ENCODE measurements around the gene FBXO3. TPM values are rescaled to one million over a fixed set of nuclear protein-coding genes. Genes with fewer than 3 reads are reported as not detected.

FBXO3 gene
- polyA plus RNA-seq, 4 donors, result 46.6 to 66.8 (median 56.4) TPM

DNA sequence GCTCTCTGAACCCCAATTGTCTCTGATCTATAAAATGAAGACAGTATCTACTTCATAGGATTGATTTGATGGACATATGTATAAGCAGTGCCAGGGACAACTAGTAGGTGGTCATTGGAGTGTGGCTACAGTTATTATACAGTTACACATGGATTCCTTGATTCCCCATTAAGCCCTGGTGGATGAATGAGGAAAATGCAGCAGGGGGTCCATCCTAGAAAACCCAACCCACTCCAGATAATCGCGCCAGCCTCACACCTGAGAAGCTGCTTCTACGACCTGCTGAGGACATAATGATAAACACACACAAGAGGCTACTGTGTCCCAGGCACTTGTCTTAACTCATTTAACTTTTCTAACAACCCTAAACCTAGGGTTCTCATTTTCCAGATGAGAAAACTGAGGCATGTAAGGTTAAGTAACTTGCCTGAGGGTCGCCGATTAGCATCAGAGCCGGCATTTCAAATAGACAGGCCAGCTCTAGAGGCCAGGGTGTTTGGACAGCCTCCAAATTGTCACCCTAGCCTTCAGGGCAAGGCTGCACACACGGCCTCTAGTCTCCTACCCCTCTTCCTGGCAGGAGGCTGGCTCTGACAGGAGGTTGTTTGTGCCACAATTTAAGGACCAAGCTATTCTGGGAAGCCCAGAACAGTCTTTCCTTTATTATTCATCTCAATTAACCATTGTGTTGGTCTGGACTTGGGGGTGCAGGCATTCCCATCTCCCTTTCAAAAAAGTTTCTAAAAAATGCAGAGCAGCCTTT lies 69.9 kb downstream of the FBXO3 start:
- no peak for DNase-seq (ENCODE audit: low read depth in 4 of 4, low spot score in 3 of 4)

DNA sequence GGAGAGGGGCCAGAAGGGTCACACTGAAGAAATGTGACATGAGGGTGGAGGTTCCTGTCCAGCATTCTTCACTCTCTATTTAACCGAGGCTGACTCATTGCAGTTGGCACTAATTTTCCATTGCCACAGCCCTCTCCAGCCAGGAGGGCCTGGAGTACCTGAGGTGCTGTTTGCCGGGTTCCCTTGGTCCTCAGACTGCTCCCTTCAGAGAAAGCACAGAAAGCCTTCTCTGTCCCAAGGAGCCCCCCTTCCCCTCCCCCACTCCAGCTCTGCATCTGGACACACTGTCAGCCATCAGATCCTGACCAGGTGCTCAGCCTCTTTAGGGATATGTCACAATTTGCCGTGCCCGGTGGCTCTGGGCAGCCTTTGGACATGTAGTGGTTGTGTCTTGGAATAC lies 70.5 kb downstream of the FBXO3 start:
- no peak for DNase-seq (ENCODE audit: low read depth in 4 of 4, low spot score in 3 of 4)

DNA sequence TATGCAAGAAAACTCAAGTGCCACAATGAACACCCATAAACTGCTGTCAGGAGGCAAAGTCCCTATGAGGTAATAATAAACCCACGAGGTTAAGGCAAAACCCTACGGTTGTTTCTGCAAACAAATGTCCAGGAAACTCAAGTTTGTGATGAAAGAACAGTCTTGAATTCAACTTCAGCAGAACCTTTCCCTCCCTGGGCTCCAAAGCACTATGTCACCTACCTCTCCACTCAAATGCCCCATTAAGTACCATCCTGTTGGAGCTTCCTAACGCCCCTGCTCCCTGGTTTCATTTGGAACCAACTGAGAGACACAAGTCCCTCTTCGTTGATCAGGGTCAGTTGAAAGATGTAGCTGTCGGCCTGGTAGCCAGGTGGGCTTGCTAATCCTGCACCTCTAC lies 71.1 kb downstream of the FBXO3 start:
- no peak for DNase-seq (ENCODE audit: low read depth in 4 of 4, low spot score in 3 of 4)

DNA sequence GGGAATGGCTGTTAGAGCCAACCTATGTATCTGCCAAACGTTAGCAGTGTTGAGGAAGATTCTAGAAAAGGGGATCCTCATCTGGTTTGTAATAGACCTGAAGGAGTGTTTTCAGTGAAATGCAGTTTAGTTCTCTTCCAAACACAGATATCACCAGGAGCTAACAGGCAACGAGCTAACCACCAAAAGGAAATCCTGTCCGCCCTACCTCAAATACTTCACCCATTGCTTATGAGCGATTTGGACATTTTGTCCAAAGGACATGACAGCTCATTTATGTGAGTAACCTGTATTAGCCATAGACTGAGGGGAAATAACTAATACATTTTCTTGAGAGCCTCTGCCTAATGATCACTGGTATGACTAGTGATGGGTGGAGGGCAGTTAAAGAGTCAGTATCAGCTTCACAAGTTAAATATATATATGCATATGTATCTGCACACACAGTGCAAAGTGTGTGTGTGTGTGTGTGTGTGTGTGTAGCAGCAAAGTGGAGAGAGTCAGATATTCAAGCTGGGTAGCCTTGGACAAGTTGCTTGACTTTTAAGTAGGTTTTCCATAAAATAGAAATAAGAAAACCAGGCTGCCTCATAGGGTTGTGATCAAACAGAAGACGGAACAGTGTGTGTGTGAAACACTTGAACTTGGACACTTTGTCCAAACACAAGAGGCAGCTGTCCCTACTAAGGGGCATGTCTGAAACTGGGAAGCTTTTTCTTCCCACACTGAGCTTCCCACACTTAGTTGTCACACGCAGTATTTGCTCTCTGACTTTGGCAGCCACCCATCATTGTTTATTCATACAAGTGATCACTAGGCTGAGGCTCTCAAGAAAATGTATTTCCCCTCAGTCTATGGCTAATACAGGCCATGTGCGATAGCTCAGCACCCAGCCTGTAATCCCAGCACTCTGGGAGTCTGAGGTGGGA lies 72.8 kb downstream of the FBXO3 start:
- DNase-seq (ENCODE audit: low read depth in 4 of 4, low spot score in 3 of 4), result no peak

DNA sequence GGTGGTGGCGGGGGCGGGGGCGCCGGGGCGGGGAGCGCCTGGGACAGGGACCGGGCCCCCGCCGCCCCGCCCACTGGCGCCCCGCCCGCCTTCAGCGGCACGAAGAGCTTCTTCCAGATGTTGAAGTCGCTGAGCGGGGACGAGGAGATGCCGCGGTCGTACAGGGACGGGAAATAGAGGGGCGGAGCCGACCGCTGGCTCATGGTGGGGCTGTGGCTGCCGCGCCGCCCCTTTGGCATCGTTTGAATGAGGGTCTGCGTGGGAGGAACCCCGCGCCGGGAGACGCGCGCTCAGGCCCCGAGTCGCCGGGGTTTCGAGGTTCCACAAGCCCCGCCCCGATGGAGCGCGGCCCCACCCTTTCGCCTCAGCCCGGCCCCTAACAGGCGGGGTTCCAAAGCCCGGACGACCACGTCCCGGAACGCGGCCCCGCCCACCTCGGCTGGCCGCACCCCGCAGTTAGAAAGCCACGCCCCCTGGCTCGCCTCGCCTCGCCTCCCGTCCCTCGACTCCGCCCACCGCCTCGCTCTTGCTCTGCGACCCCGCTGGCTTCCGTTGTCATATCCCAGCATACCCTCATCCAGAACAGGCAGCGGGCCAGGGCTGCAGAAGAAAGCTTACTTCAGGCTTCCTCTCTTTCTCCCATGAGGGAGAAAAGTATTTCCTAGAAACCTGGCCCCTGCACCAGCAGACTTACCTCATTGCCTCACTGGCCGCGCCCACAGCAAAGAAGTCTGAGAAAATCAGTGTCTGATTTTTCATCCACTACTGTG lies 73.6 kb downstream of the FBXO3 start, which contains the start of gene C11orf91:
TSS of gene C11orf91 (minus strand) at position 325 of the 770 bp plus-strand sequence. CDS start at position 239, 86 bp downstream.
- peak; percentile 90 to 94 (median 92) for DNase-seq (ENCODE audit: low read depth in 4 of 4, low spot score in 3 of 4)

DNA sequence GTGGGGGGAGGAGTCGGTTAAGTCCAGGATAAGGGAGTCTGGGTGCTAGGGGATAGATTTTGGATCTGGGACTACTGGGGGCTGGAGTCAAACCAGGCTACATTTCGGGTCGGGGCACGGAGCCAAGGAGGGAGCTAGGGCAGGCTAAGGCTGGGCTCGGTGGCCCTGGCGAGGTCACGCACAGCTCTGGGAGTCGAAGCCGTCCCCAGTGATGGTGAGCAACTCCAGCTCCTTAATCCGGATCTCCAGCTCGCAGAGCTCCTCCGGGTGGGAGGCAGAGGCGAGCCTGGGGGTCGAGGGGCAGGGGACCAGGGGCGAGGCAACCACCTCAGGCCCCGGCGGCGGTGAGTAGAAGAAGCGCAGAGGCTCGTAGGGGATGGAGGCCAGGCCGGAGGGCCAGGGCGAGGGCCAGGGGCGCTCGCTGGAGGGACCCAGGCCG lies 74.2 kb downstream of the FBXO3 start:
- DNase-seq (ENCODE audit: low read depth in 4 of 4, low spot score in 3 of 4), result no peak

DNA sequence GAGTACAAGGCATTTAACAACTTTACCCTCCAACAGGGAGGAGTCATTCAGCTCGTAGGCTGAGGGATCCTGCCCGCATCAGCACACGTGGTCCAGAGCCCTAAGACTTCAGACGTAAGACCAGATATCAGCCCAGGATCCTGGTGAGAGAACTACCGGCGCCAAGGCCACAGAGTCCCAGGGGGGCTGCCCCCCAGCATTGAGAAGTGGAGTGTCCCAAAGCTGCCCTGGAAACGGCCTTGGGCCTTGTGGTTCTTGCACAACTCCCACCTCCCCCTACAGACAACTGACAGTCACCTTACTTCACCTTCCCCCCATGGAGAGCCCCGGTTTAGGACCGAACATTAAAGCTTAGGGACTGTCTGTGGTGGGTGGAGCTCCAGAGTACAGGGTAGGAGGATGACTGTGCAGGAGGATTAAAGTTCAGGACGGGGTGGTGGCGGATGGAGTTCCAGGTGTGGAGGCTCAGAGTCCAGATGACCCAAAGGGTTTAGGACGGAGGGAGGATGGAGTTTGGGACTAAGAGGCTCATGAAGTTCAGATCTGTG lies 74.7 kb downstream of the FBXO3 start:
- DNase-seq (ENCODE audit: low read depth in 4 of 4, low spot score in 3 of 4), result no peak

DNA sequence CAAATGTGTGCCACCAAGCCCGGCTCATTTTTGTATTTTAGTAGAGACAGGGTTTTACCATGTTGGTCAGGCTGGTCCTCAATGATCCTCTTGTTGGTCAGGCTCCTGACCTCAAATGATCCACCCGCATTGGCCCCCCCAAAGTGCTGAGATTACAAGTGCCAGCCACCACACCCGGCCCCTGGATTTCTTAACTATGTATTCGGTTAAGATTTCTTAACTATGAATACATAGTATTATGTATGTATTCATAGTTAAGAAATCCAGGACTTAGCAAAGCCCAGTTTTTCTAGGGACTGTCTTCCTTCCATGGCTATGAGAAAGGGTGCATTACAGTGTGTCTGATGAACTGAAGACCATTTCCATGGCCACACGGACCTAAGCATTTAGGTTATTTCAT lies 75.4 kb downstream of the FBXO3 start:
- DNase-seq (ENCODE audit: low read depth in 4 of 4, low spot score in 3 of 4), result no peak

DNA sequence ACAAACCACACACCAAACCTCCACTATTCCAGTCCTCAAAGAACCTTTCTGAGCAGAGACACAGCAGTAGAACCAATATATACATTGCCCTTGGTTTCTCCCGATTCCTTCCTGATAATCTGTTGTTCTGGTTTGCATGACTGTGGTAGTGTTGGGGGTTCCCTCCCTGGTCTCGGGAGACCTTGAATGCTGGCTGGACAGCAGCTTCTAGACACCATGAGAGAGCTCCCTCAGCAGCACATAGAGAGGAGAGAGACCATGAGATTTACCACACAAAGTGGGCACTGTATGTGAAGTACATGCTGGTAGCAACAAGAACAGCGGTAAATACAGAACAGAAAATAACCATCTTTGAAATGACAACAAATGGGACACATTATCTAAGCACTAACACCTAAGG lies 76.3 kb downstream of the FBXO3 start:
- no peak for DNase-seq (ENCODE audit: low read depth in 4 of 4, low spot score in 3 of 4)

DNA sequence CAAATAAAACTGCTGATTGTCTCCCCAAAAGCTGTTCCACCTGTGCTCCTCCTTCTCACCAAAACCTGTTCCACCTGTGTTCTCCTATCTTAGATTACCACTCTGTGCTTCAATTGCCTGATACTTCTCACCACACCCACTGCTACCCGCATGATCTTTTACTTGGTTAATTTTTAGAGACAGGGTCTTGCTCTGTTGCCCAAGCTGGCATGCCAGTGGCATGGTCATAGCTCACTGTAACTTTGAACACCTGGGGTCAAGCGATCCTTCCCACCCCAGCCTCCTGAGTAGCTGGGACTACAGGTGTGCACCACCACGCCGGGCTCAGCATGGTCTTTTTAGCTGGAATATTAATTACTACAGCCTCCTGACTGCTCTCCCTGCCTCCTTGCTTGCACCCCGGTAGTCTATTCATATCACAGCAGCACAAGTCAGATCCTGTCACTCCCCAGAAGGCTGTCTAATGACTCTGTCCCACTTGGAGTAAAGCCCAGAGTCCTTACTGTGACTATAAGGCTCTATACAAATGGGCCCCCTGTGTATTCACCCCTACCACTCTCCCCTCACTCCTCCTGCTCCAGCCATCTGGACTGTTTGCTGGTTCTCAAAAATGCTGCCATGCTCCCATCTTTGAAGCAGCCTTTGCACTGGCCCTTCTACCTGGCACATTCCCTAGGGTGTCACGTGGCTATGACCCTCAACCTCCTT lies 77.2 kb downstream of the FBXO3 start:
- no peak for DNase-seq (ENCODE audit: low read depth in 4 of 4, low spot score in 3 of 4)

DNA sequence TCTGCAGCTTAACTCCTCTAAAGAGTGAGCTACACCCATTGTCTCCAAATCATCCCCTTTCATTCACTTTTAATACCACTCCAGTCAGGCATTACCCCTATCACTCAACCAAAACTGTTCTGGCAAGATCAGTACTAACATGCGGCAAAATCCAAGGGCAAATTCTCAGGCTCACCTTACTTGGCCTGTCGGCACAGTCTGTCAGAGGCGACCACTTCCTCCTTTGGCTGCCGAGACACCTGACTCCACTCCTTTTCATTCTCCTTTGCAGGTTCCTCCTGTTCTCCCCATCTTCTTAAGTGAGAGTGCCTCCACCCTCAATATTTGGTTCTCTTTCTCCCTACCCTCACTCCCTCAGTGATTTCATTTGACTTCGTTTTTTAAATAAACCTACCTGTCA lies 77.9 kb downstream of the FBXO3 start:
- no peak for DNase-seq (ENCODE audit: low read depth in 4 of 4, low spot score in 3 of 4)

DNA sequence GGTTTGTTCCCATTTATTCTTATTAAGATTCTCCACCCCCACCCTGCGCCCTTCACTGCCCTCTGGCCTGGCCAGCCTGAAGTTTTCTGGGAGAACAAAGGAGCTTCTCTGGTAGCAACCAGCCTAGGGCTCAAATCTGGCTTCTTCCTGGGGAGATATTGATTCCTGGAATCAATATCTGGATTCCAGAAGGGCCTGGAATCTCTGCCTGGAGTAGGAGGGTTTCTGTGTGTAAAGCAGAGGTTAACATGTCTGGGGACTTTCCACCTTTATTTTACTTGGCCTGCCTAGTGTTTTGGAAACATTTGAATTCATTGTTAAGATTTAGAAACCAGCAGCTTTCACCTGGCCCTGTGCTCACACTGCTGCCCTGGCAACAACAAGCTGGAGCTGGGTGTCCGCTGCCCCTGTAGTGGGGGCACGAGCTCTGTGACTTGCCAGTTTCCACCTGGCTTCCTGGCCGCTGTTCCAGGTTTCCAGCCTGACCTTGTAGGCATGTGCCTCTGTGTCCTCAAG lies 79.2 kb downstream of the FBXO3 start:
- DNase-seq (ENCODE audit: low read depth in 4 of 4, low spot score in 3 of 4), result no peak

DNA sequence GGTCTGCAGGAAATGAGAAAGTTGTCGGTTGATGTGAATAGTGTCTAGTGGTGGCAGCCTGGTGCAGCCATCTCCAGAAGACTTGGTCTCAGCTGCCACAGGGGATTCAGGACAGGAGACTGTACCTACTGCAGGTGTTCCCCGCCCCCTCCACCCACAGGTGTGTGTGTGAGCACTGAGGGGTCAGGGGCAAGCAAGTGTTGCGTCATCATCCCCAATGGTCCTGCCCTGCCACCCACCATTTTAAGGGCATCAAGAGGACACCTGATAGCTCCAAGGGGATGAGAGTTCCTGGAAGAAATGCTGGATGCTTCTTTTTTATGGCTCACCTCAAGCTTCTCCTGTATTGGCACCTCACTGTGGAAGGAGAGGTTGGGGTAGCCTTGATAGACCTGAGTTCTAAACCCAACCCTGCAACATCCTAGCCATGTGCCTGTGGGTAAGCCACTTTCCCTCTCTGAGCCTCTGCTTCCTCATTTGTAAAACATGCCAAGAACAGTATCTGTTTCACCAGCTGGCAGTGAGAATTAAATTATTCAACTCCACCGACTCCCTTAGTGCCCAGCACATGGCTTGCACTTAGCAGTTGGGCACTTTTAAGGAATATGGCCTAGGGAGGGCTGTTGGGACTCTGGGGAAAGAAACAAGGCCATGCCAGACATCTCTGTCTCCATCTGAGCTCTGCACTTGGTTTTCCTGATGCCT lies 79.8 kb downstream of the FBXO3 start:
- no peak for DNase-seq (ENCODE audit: low read depth in 4 of 4, low spot score in 3 of 4)

DNA sequence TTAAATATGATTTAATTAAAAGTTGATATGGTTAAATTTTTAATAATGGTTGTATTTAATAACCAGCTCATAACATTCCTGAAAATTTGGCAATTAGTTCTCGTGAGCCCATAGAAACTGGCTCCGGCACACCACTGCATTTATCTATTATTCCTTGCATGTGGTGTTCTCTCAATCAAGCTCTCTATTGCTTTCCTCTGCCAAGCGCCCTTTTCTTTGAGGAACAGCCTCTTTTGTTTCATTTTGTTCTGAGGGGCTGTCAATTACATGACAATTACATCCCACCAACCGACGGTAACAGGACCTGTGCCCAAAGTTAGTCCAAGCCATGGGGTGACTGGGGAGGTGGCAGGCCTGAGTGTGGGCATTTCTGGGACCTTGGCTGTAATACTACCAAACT lies 81.8 kb downstream of the FBXO3 start:
- no peak for DNase-seq (ENCODE audit: low read depth in 4 of 4, low spot score in 3 of 4)

DNA sequence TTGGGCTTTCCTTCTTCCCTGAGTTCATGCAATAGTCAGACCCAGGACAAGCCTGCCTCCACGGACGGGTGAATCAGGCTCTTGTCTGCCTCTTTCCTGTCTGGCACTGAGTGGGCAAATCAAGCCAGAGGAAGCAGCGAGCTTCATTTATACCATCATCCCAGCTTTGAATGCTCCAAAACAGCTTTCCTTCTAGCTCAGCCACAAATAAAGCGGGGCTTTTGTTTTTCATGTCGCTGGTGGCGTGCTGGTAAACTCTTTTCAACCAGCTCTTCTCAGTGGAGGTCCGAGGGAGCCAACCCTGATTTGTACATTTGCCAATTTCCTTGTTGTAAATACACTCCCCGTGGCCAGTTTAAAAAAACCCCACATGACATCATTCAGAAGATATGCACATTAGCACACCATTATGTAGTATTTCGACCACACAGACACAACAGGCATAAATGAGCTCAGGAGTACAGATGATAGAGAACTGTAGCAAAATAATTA lies 82.3 kb downstream of the FBXO3 start:
- DNase-seq (ENCODE audit: low read depth in 4 of 4, low spot score in 3 of 4), result no peak

DNA sequence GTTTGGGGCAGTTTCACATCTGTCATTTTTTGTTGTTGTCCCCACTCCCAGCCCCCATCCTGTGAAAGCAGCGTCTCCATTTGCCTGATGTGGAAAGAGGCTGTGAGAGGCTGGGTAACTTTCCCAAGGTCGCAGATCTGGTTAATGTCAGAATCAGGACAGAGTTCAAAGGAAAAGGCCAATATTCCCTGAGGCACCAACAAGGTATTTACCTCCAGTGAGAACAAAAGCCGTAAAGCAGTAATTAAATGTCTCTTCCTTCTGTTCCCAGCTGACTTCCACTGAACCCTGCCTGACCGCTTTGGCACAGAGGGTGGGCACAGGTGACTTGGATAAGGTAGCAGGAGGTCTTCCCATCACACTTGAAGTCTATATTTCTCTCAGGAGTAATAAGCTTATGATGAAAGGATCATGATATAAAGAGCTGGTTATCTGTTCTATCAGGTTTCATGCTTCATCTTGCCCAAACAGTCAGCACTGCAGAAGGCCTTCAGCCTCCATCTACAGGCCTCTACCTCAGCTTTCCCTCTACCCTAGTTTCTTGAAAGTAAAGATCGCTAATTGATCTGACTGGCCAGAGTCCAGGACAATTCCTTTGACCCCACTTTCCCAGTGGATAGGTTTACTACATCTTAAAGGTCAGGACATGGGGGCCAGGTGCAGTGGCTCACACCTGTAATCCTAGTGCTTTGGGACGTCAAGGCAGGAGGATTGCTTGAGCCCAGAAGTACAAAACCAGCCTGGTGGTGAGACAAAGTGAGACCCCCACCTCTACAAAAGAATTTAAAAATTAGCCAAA lies 83.1 kb downstream of the FBXO3 start:
- DNase-seq (ENCODE audit: low read depth in 4 of 4, low spot score in 3 of 4), result no peak
